Measurements from ENCODE around the gene DROSHA. TPM values are rescaled to one million over a fixed set of nuclear protein-coding genes. Genes with fewer than 3 reads are reported as not detected.

DROSHA gene
- total and polyA plus RNA-seq, 2 of the 4 experiments (the other 2 are of a cell fraction): 36.4 to 36.5 TPM

GRCh38 chr5:31435730-31436129, 96.2 kb downstream of the DROSHA start:
- Histone ChIP-seq H3K4me3 (ENCODE audit: insufficient read depth, low read depth, low read length) (no peak overlapping the region), H4K5ac (ENCODE audit: low read depth, low read length) (no peak overlapping the region), H2BK20ac (ENCODE audit: low read depth, low read length) (no peak overlapping the region), H3K18ac (ENCODE audit: low read depth, low read length) (no peak overlapping the region), H3K27me3 (ENCODE audit: control insufficient read depth, insufficient read depth, low read length) (no peaks in the 10 kb centered on the region), H3K56ac (ENCODE audit: extremely low read depth, insufficient read depth, low read length) (no peak overlapping the region), H3K9me3 (ENCODE audit: control insufficient read depth, insufficient read depth, low read length) (no peaks in the 10 kb centered on the region), H3K4me2 (ENCODE audit: low read depth, low read length) (no peak overlapping the region), H2BK120ac (ENCODE audit: low read depth, low read length) (no peak overlapping the region), H4K8ac (ENCODE audit: low read depth in 2 of 2, low read length in 2 of 2) (no peak overlapping the region), H4K91ac (ENCODE audit: insufficient read depth, low read depth, low read length) (no peak overlapping the region), H4K20me1 (ENCODE audit: insufficient read depth, low read length) (no peaks in the 10 kb centered on the region), H3K9me1 (ENCODE audit: insufficient read depth, low read length) (peaks cover 4% of the 10 kb centered on the region; the same call in 1 of the 2 replicates), H2BK5ac (ENCODE audit: low read depth, low read length, poor library complexity, severe bottlenecking) (no peak overlapping the region), H2AK9ac (replicated peaks; ENCODE audit: low read depth, low read length, poor library complexity) (no peak overlapping the region), H2AFZ (replicated peaks; ENCODE audit: low read length, poor library complexity) (no peak overlapping the region), H3K36me3 (ENCODE audit: control insufficient read depth, insufficient read depth, low read length) (peaks cover 9% of the 10 kb centered on the region), H3K4ac (ENCODE audit: low read depth, low read length) (no peak overlapping the region), H3K9ac (ENCODE audit: low read depth, low read length) (no peak overlapping the region), H3K79me1 (ENCODE audit: low read depth in 1 of 2, low read length in 2 of 2) (peaks cover 14 to 19% of the 10 kb centered on the region in 2 experiments), H2AK5ac (ENCODE audit: low read depth, low read length) (no peak overlapping the region), H3K14ac (replicated peaks; ENCODE audit: low read depth, low read length) (no peak overlapping the region), H3K27ac (ENCODE audit: insufficient read depth, low read length) (no peak overlapping the region), H3K4me1 (ENCODE audit: control insufficient read depth, insufficient read depth, low read length) (no peaks in the 10 kb centered on the region), H3K23ac (ENCODE audit: low read depth, low read length) (no peak overlapping the region), H2BK15ac (ENCODE audit: low read depth, low read length) (no peak overlapping the region)
- ATAC-seq (ENCODE audit: low read depth) (no peak), DNase-seq (no peak)
- POLR2A ChIA-PET (ENCODE audit: unreplicated experiment): no interaction called here
- intact Hi-C loops (cut with micrococcal nuclease): no loop called here
- BruUV-seq (replicated peaks): no TSS peak
- in situ Hi-C loops (cut with MboI; ENCODE audit: low sequenced_read_pairs): no loop called here
- TF ChIP-seq RAD21 (IDR thresholded peaks at IDR 0.05; ENCODE audit: low read length) (no peak), SMC3 (IDR thresholded peaks at IDR 0.05; ENCODE audit: low read depth, low read length) (no peak), NFE2L2 (IDR thresholded peaks at IDR 0.05; ENCODE audit: low read depth, low read length) (no peak), FOS (IDR thresholded peaks at IDR 0.05; ENCODE audit: low read depth, low read length) (no peak), CTCF (conservative IDR thresholded peaks at IDR 0.05; ENCODE audit: low read depth, low read length) (no peak), MAFK (IDR thresholded peaks at IDR 0.05; ENCODE audit: low read depth, low read length) (no peak)
- CTCF ChIA-PET: interaction anchor here (0.7 to 0.8 kb wide), 2 partner anchors 9 to 1137 kb away, joined by 5 to 9 read pairs; no protein-coding TSS in a partner anchor
- dilution Hi-C loops (cut with HindIII; ENCODE audit: low sequenced_read_pairs, unreplicated experiment): no loop called here
- WGBS, 2 experiments (ENCODE audit: extremely low coverage in 2 of 2, insufficient read length in 1 of 2): 100% methylated on average over 1 of the region's 4 CpGs; no CpG with 5 or more reads in 1 of the 2 experiments
